A549 (cell line): ENCODE results near the gene FN3KRP.

Experiments used
- CHD2 ChIP-seq: fragments of 150-350 bp; IDR thresholded peaks from 2 replicates; pipeline ENCODE4 v1.6.1; 2014; ENCODE audit warnings: low read length; ENCODE audit not compliant: partially characterized antibody
- EP300 ChIP-seq, 2 experiments: fragments of >200 bp; sonication (Bioruptor Twin); formaldehyde crosslinking; IDR thresholded peaks; 2 replicates in 1 of 2; 3 replicates in 1 of 2; pipeline ENCODE4 v1.6.1; 2016 to 2017
- MAFK ChIP-seq: fragments of 450-650 bp; IDR thresholded peaks from 2 replicates; pipeline ENCODE4 v1.6.1; 2014; ENCODE audit not compliant: partially characterized antibody
- POLR2A ChIP-seq: IDR thresholded peaks from 2 replicates; pipeline ENCODE4 v1.6.1; 2012; ENCODE audit warnings: mild to moderate bottlenecking, low read length
- RAD21 ChIP-seq, 2 experiments: fragments of >200 bp in 1 of 2; sonication (Bioruptor Twin) in 1 of 2; formaldehyde crosslinking in 1 of 2; IDR thresholded peaks in 1 of 2; conservative IDR thresholded peaks in 1 of 2; 2 replicates in 1 of 2; 3 replicates in 1 of 2; pipeline ENCODE4 v1.6.1; 2012 to 2018; ENCODE audit warnings: inconsistent platforms in 1 of 2
- RCOR1 ChIP-seq: fragments of 150-350 bp; IDR thresholded peaks from 2 replicates; pipeline ENCODE4 v1.6.1; 2014; ENCODE audit warnings: antibody characterized with exemption, low read length, low read depth
- TF ChIP-seq, protein P1 (sequence below): IDR thresholded peaks from 2 replicates; pipeline ENCODE4 v1.6.1; 2012
- TF ChIP-seq, protein P2 (sequence below): fragments of >200 bp; sonication (Bioruptor Twin); formaldehyde crosslinking; IDR thresholded peaks from 3 replicates; pipeline ENCODE4 v1.5.1; 2016
- TF ChIP-seq, protein P3 (sequence below): fragments of 200-600 bp; sonication (generic); IDR thresholded peaks from 2 replicates; pipeline ENCODE4 v1.6.1; 2016; ENCODE audit warnings: antibody characterized with exemption, mild to moderate bottlenecking, moderate library complexity

- TF ChIP-seq EP300 (IDR thresholded peaks at IDR 0.05), result no peak
- TF ChIP-seq, protein P1, sequence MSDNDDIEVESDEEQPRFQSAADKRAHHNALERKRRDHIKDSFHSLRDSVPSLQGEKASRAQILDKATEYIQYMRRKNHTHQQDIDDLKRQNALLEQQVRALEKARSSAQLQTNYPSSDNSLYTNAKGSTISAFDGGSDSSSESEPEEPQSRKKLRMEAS, result no peak
- TF ChIP-seq, protein P2, sequence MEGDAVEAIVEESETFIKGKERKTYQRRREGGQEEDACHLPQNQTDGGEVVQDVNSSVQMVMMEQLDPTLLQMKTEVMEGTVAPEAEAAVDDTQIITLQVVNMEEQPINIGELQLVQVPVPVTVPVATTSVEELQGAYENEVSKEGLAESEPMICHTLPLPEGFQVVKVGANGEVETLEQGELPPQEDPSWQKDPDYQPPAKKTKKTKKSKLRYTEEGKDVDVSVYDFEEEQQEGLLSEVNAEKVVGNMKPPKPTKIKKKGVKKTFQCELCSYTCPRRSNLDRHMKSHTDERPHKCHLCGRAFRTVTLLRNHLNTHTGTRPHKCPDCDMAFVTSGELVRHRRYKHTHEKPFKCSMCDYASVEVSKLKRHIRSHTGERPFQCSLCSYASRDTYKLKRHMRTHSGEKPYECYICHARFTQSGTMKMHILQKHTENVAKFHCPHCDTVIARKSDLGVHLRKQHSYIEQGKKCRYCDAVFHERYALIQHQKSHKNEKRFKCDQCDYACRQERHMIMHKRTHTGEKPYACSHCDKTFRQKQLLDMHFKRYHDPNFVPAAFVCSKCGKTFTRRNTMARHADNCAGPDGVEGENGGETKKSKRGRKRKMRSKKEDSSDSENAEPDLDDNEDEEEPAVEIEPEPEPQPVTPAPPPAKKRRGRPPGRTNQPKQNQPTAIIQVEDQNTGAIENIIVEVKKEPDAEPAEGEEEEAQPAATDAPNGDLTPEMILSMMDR, result no peak
- TF ChIP-seq MAFK, result no peak
- TF ChIP-seq RCOR1, result no peak
- TF ChIP-seq RAD21 (conservative IDR thresholded peaks at IDR 0.05 in 1 of 2, IDR thresholded peaks at IDR 0.05 in 1 of 2), result no peak
- TF ChIP-seq, protein P3, sequence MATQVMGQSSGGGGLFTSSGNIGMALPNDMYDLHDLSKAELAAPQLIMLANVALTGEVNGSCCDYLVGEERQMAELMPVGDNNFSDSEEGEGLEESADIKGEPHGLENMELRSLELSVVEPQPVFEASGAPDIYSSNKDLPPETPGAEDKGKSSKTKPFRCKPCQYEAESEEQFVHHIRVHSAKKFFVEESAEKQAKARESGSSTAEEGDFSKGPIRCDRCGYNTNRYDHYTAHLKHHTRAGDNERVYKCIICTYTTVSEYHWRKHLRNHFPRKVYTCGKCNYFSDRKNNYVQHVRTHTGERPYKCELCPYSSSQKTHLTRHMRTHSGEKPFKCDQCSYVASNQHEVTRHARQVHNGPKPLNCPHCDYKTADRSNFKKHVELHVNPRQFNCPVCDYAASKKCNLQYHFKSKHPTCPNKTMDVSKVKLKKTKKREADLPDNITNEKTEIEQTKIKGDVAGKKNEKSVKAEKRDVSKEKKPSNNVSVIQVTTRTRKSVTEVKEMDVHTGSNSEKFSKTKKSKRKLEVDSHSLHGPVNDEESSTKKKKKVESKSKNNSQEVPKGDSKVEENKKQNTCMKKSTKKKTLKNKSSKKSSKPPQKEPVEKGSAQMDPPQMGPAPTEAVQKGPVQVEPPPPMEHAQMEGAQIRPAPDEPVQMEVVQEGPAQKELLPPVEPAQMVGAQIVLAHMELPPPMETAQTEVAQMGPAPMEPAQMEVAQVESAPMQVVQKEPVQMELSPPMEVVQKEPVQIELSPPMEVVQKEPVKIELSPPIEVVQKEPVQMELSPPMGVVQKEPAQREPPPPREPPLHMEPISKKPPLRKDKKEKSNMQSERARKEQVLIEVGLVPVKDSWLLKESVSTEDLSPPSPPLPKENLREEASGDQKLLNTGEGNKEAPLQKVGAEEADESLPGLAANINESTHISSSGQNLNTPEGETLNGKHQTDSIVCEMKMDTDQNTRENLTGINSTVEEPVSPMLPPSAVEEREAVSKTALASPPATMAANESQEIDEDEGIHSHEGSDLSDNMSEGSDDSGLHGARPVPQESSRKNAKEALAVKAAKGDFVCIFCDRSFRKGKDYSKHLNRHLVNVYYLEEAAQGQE, result no peak
- no peak for TF ChIP-seq POLR2A
- no peak for TF ChIP-seq CHD2
These were observed 38.0 kb downstream of the FN3KRP start for GRCh38 chr17:82754297-82755208.
